GM23338 (cell line): ENCODE data around the gene BFSP2. TPM values are rescaled to one million over a fixed set of nuclear protein-coding genes. Genes with fewer than 3 reads are reported as not detected.

Experiments
- ATAC-seq: fragments of 200-7000 bp; cut with Tn5 transposase; 3 replicates; pipeline ENCODE4 v1.9.1; 2020
- DNase-seq: peaks from one replicate; pipeline ENCODE4 v3.0.0-alpha.2; 2015; ENCODE audit warnings: low spot score
- H2AFZ ChIP-seq: fragments of 200-600 bp; sonication (generic); 2 replicates; pipeline ENCODE4 v1.8.0; 2016; ENCODE audit warnings: antibody characterized with exemption, mild to moderate bottlenecking, moderate library complexity
- H3F3A ChIP-seq: fragments of 200-600 bp; sonication (generic); replicated peaks from 2 replicates; pipeline ENCODE4 v1.8.0; 2017; ENCODE audit warnings: antibody characterized with exemption, mixed run types, low read depth
- H3K27ac ChIP-seq: fragments of 200-600 bp; sonication (generic); 2 replicates; pipeline ENCODE4 v1.6.1; 2016; ENCODE audit warnings: low read depth
- H3K27me3 ChIP-seq: fragments of 200-600 bp; sonication (generic); 2 replicates; pipeline ENCODE4 v1.8.0; 2016; ENCODE audit warnings: mild to moderate bottlenecking, mixed run types, moderate library complexity; ENCODE audit not compliant: insufficient read depth
- H3K36me3 ChIP-seq: fragments of 200-600 bp; sonication (generic); 2 replicates; pipeline ENCODE4 v1.8.0; 2016; ENCODE audit warnings: mild to moderate bottlenecking; ENCODE audit not compliant: insufficient read depth
- H3K4me1 ChIP-seq: fragments of 200-600 bp; sonication (generic); 2 replicates; pipeline ENCODE4 v1.8.0; 2016; ENCODE audit warnings: mild to moderate bottlenecking, moderate library complexity; ENCODE audit not compliant: insufficient read depth
- H3K4me2 ChIP-seq: fragments of 200-600 bp; sonication (generic); 2 replicates; pipeline ENCODE4 v1.7.1; 2017; ENCODE audit warnings: mixed run types
- H3K4me3 ChIP-seq: fragments of 200-600 bp; sonication (generic); 2 replicates; pipeline ENCODE4 v1.6.1; 2016; ENCODE audit warnings: mixed run types
- H3K79me2 ChIP-seq: fragments of 200-600 bp; sonication (generic); replicated peaks from 2 replicates; pipeline ENCODE4 v1.8.0; 2017; ENCODE audit warnings: mild to moderate bottlenecking; ENCODE audit not compliant: insufficient read depth
- H3K9me2 ChIP-seq: fragments of 200-600 bp; sonication (generic); 2 replicates; pipeline ENCODE4 v1.8.0; 2017; ENCODE audit not compliant: insufficient read depth
- H4K20me1 ChIP-seq: fragments of 200-600 bp; sonication (generic); replicated peaks from 2 replicates; pipeline ENCODE4 v1.8.0; 2017; ENCODE audit warnings: mild to moderate bottlenecking; ENCODE audit not compliant: insufficient read depth
- H3K27ac Mint-ChIP-seq: 2 replicates; pipeline ENCODE4 v1.8.0; 2020; ENCODE audit warnings: inconsistent platforms, mild to moderate bottlenecking, moderate library complexity, mixed read lengths
- H3K27me3 Mint-ChIP-seq: 3 replicates; pipeline ENCODE4 v1.8.0; 2022; ENCODE audit warnings: low read depth, mild to moderate bottlenecking, moderate library complexity, mixed read lengths, inconsistent platforms; ENCODE audit not compliant: insufficient read depth, poor library complexity
- H3K36me3 Mint-ChIP-seq: 3 replicates; pipeline ENCODE4 v1.8.0; 2021; ENCODE audit warnings: low read depth, mild to moderate bottlenecking, inconsistent platforms, moderate library complexity, mixed read lengths
- H3K4me1 Mint-ChIP-seq: 3 replicates; pipeline ENCODE4 v1.8.0; 2020; ENCODE audit warnings: mild to moderate bottlenecking, inconsistent platforms, mixed read lengths
- H3K4me3 Mint-ChIP-seq: 3 replicates; pipeline ENCODE4 v1.8.0; 2021; ENCODE audit warnings: moderate library complexity, mild to moderate bottlenecking, inconsistent platforms, mixed read lengths
- H3K9me3 Mint-ChIP-seq: 3 replicates; pipeline ENCODE4 v1.8.0; 2020; ENCODE audit warnings: moderate library complexity, mild to moderate bottlenecking, inconsistent platforms, mixed read lengths
- CTCF ChIP-seq, 2 experiments: fragments of 200-600 bp in 1 of 2; sonication (generic) in 1 of 2; conservative IDR thresholded peaks; 2 replicates each; pipeline versions ENCODE4 v1.5.1 to v1.6.1; 2016 to 2017; ENCODE audit warnings: antibody characterized with exemption in 2 of 2, low read depth in 2 of 2, mild to moderate bottlenecking in 2 of 2, moderate library complexity in 1 of 2
- NANOG ChIP-seq: IDR thresholded peaks from 2 replicates; pipeline ENCODE4 v1.6.1; 2016; ENCODE audit warnings: antibody characterized with exemption, borderline replicate concordance
- STAT1 ChIP-seq: IDR thresholded peaks from one replicate; pipeline ENCODE4 v1.6.1; 2016; ENCODE audit warnings: antibody characterized with exemption; ENCODE audit not compliant: unreplicated experiment
- ZNF114 ChIP-seq: fragments of 250-450 bp; sonication (Bioruptor Pico); IDR thresholded peaks from 2 replicates; pipeline ENCODE4 v1.5.0; 2020; ENCODE audit warnings: mild to moderate bottlenecking, moderate library complexity
- ZNF462 ChIP-seq: fragments of 250-450 bp; sonication (Bioruptor Pico); IDR thresholded peaks from 2 replicates; pipeline ENCODE4 v1.5.0; 2020; ENCODE audit warnings: mild to moderate bottlenecking, moderate library complexity
- polyA plus RNA-seq: library from polyadenylated mRNA; unstranded; fragments of >200 nt; fragmentation: Nextera tagmentation; extraction: Ambion mirVana; gene quantifications from 2 replicates; pipeline ENCODE4 v1.2.1, GENCODE V29; 2016
- total RNA-seq: library from RNA; depleted of rRNA; stranded (reverse); fragments of >200 nt; shearing (Covaris generic); gene quantifications from 2 replicates; pipeline ENCODE4 v1.2.3, GENCODE V29; 2014

The BFSP2 gene
- total and polyA plus RNA-seq, 2 experiments from 2014 or later, result not detected

- TF ChIP-seq ZNF462 (CRISPR knock-in tag), result no peak
These were observed 11.0 kb upstream of the BFSP2 start (continued) for GRCh38 chr3:133388696-133389395.

- H2AFZ ChIP-seq, result no peak overlapping the region
- H3K27me3 Mint-ChIP-seq, result peaks cover 6% of the 10 kb centered on the region
- TF ChIP-seq STAT1 (no peak), NANOG (no peak), CTCF (conservative IDR thresholded peaks at IDR 0.05; ENCODE audit: low read depth in 2 of 2) (no peak), ZNF114 (CRISPR knock-in tag) (no peak)
- ATAC-seq, result no peak
- H3K27me3 ChIP-seq, result no peaks in the 10 kb centered on the region
- DNase-seq, result no peak
- no peak overlapping the region for H3K4me3 Mint-ChIP-seq
- no peaks in the 10 kb centered on the region for H3K9me3 Mint-ChIP-seq
- H3K36me3 ChIP-seq, result no peaks in the 10 kb centered on the region
- no peak overlapping the region for H3K27ac Mint-ChIP-seq
- H3K27ac ChIP-seq, result no peak overlapping the region
- H3K4me2 ChIP-seq, result no peak overlapping the region
- no peaks in the 10 kb centered on the region for H3K4me1 ChIP-seq
- H3K4me1 Mint-ChIP-seq, result peaks cover 3% of the 10 kb centered on the region; the same call in 1 of the 3 replicates
- peaks cover 4% of the 10 kb centered on the region; the same call in 2 of the 3 replicates for H3K36me3 Mint-ChIP-seq
- no peaks in the 10 kb centered on the region for H3K9me2 ChIP-seq
- H3K79me2 ChIP-seq, result no peaks in the 10 kb centered on the region
- H3K4me3 ChIP-seq, result no peak overlapping the region
- H3F3A ChIP-seq, result no peaks in the 10 kb centered on the region
- H4K20me1 ChIP-seq, result no peaks in the 10 kb centered on the region
These were observed 9.1 kb upstream of the BFSP2 start for GRCh38 chr3:133390715-133391114.
